ENCODE results near the gene PILRA. TPM values are rescaled to one million over a fixed set of nuclear protein-coding genes. Genes with fewer than 3 reads are reported as not detected.

The PILRA gene
- total RNA-seq, 1 experiment from 2014 or later, result 1.8 TPM

DNA sequence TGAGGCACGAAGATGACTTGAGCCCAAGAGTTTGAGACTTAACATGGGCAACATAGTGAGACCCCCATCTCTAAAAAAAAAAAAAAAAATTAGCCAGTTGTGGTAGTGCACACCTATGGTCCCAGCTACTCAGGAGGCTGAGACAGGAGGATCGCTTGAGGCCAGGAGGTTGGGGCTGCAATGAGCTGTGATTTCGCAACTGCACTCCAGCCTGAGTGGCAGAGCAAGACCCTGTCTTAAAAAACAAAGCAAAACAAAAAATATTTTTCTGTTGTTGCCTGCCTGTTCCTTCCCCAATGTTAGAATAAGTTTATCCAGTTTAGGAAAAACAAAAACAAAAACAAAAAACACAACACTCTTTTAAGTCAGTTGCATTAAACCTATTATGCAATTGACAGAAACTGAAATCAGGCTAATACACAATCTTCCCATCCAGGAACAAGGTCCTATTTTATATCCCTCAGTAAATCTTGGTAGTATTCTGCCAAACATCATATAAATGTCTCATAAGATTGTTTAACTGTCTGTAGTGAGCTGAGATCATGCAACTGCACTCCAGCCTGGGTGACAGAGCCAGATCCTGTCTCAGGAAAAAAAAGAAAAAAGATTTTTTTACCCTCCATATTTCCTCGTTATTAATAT lies 4.9 kb downstream of the PILRA start:
- DNase-seq (ENCODE audit: low spot score) (no peak), ATAC-seq (no peak)
- TF ChIP-seq, protein P1, sequence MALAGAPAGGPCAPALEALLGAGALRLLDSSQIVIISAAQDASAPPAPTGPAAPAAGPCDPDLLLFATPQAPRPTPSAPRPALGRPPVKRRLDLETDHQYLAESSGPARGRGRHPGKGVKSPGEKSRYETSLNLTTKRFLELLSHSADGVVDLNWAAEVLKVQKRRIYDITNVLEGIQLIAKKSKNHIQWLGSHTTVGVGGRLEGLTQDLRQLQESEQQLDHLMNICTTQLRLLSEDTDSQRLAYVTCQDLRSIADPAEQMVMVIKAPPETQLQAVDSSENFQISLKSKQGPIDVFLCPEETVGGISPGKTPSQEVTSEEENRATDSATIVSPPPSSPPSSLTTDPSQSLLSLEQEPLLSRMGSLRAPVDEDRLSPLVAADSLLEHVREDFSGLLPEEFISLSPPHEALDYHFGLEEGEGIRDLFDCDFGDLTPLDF (CRISPR knock-in tag; IDR thresholded peaks at IDR 0.05), result no peak
- TF ChIP-seq TP53 (CRISPR knock-in tag; IDR thresholded peaks at IDR 0.05) (no peak), JUN (CRISPR knock-in tag; IDR thresholded peaks at IDR 0.05) (no peak), ARID4B (CRISPR knock-in tag; IDR thresholded peaks at IDR 0.05; ENCODE audit: borderline replicate concordance) (no peak), JAZF1 (CRISPR knock-in tag; IDR thresholded peaks at IDR 0.05) (no peak), CREM (CRISPR knock-in tag; IDR thresholded peaks at IDR 0.05) (no peak), SOX15 (CRISPR knock-in tag; IDR thresholded peaks at IDR 0.05) (no peak), ELF4 (CRISPR knock-in tag; IDR thresholded peaks at IDR 0.05; ENCODE audit: low read depth) (no peak), USF2 (CRISPR knock-in tag; IDR thresholded peaks at IDR 0.05) (no peak), EMX1 (CRISPR knock-in tag; IDR thresholded peaks at IDR 0.05) (no peak), STAT6 (CRISPR knock-in tag; conservative IDR thresholded peaks at IDR 0.05; ENCODE audit: low read depth) (no peak), HMGXB4 (CRISPR knock-in tag; IDR thresholded peaks at IDR 0.05) (no peak), RELA (CRISPR knock-in tag; IDR thresholded peaks at IDR 0.05; ENCODE audit: borderline replicate concordance) (no peak), GABPB1 (CRISPR knock-in tag; IDR thresholded peaks at IDR 0.05) (no peak), IRF1 (CRISPR knock-in tag; IDR thresholded peaks at IDR 0.05) (no peak), ZNF423 (CRISPR knock-in tag; IDR thresholded peaks at IDR 0.05) (no peak), HMGA2 (CRISPR knock-in tag; IDR thresholded peaks at IDR 0.05) (no peak)
- TF ChIP-seq, protein P2, sequence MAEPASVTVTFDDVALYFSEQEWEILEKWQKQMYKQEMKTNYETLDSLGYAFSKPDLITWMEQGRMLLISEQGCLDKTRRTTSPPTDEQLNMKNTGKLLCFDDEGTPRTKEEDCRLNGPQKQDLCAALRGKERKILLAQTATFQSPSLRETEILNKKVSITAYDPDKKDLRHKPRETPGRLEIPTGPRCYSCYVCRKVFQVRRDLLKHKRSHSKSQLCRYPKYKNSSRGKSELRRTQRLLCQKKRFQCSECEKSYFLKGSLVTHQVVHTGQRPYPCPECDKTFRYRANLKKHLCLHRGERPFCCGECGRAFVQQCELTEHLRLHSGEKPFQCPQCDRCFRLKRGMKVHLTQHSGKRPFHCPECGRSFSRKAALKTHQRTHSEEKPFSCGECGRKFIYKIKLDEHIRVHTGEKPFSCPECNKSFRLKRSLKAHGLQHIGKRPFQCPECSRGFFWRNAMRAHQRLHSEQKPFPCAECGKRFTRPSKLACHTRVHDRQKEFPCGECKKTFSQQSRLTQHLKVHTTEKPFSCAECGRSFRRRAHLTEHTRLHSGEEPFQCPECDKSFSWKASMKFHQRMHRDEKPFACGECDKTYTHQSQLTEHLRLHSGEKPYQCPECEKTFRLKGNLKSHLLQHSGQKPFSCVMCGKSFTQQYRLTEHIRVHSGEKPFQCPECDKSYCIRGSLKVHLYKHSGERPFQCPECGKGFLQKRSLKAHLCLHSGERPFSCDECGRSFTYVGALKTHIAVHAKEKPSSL (CRISPR knock-in tag; conservative IDR thresholded peaks at IDR 0.05), result no peak
- H3K27ac Mint-ChIP-seq, result no peak overlapping the region
- ChIA-PET POLR2A (no interaction called here), CTCF (no interaction called here)
- peaks cover 8% of the 10 kb centered on the region; the same call in 1 of the 2 replicates for H3K9me3 Mint-ChIP-seq
- H3K4me1 Mint-ChIP-seq, result peaks cover 18% of the 10 kb centered on the region
- peaks cover 9% of the 10 kb centered on the region for H3K27me3 Mint-ChIP-seq (ENCODE audit: low read depth)
- H3K4me3 Mint-ChIP-seq, result no peak overlapping the region
- no peaks in the 10 kb centered on the region for H3K36me3 Mint-ChIP-seq

Measured in WTC11 (cell line).